ENCODE results near the gene SND1.

The SND1 gene

DNA sequence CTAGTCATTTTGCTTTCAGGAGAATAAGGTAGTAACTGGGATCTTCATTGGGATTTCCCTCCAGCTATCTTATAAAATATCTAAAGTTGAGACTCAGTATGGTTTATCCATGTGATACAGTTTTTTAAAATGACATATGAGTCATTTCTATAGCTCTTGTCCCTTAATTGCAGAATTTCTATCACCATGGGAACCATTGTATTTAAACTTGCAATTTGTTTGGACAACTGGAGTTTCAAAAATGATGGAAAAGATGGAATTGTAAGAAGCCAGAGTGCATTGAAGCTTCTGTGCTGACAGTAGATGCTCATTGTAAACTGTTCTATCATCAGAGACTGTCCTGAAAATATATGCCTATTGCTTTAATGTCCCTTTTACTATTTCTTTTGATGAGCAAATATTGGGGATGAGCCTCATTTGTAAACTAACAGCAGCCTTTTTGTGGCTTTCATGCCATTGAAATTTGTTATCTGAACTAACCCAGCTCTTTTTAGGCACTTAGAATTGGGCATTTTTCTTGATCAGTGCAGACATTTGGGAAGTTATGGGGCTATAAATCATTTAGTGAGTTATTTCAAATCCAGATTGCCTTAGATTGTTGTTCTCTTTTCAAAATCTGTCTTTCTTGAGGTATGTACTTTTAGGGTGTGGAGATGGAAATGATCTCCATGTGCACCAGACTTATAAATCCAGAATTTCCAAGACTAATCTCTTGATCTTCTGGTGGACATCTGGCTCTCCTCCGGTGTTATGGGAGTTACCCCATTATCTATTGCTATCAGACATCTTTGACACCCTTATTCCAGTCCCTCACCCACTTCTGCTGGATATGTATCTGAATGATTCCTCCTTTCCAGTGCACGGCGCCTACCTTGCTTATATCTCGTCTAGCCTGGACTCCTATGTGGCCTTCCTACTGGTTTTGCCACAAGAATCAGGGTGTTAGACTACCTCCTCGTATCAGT lies 159.0 kb downstream of the SND1 start:
- Histone ChIP-seq H3K9ac (ENCODE audit: low read depth, low read length) (no peak overlapping the region), H3K36me3 (ENCODE audit: insufficient read depth, low read length) (peaks cover 8% of the 10 kb centered on the region), H3K4me2 (ENCODE audit: low read length) (no peak overlapping the region), H3K4me1 (ENCODE audit: control insufficient read depth, insufficient read depth, low read length) (peaks cover 31% of the 10 kb centered on the region), H3K4me3 (ENCODE audit: low read length) (no peak overlapping the region), H3K27me3 (ENCODE audit: control insufficient read depth, insufficient read depth, low read length) (no peaks in the 10 kb centered on the region), H3K9me3 (replicated peaks; ENCODE audit: low read length) (no peaks in the 10 kb centered on the region)

DNA sequence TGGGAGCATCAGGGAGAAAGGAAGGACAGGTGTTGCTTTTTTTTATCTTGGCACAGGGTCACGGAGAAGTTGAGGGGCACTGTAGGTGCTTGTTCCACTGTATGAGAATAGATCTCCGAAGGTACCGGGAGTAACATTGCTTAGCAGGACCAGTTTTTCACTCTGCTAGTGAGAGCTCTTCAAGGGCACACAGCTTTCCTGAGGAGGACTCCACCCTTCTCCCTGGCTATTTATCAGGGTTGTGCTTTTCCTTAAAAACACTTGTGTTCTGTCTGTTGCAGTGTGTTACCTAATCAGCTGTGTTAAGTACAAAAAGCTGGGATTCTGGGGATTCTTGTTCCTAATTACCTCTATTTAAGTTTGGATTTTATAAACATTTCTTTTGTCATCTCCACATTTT lies 160.5 kb downstream of the SND1 start:
- no peak overlapping the region for H3K4me2 ChIP-seq (ENCODE audit: low read length)
- H3K9ac ChIP-seq (ENCODE audit: low read depth, low read length) = no peak overlapping the region
- no peaks in the 10 kb centered on the region for H3K27me3 ChIP-seq (ENCODE audit: control insufficient read depth, insufficient read depth, low read length)
- H3K4me1 ChIP-seq (ENCODE audit: control insufficient read depth, insufficient read depth, low read length) = peaks cover 31% of the 10 kb centered on the region
- H3K36me3 ChIP-seq (ENCODE audit: insufficient read depth, low read length) = peaks cover 4% of the 10 kb centered on the region
- no peak overlapping the region for H3K4me3 ChIP-seq (ENCODE audit: low read length)
- H3K9me3 ChIP-seq (replicated peaks; ENCODE audit: low read length) = no peaks in the 10 kb centered on the region

DNA sequence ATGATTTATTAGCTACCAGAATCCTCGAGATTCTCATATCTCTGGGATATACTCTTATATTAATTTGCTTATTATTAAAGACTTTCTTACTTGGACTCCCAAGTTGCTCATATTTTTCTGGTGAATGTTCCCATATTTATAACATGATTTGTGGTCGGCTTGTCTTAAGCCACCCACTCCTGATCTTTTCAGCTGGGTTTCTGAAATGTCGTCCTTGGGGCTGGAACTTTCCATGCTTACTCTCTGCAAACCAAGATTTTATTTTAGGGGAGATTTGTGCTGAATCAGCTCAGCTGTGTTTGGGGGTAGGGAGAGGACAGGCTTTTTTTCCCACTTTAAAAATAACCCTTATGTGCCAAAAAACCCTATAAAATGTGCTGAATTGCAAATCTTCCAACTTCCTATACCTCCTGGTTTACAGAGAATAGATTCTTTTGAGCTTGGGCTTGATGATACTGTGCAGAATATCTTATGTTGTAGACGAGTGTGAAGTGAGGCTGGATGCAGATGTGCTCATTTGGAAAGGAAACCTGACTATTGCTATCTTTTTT lies 162.1 kb downstream of the SND1 start:
- Histone ChIP-seq H3K27me3 (ENCODE audit: control insufficient read depth, insufficient read depth, low read length) (no peaks in the 10 kb centered on the region), H3K36me3 (ENCODE audit: insufficient read depth, low read length) (no peaks in the 10 kb centered on the region), H3K9ac (ENCODE audit: low read depth, low read length) (no peak overlapping the region), H3K9me3 (replicated peaks; ENCODE audit: low read length) (no peaks in the 10 kb centered on the region), H3K4me1 (ENCODE audit: control insufficient read depth, insufficient read depth, low read length) (peaks cover 26% of the 10 kb centered on the region), H3K4me3 (ENCODE audit: low read length) (no peak overlapping the region), H3K4me2 (ENCODE audit: low read length) (peak overlapping the region; percentile 13)

DNA sequence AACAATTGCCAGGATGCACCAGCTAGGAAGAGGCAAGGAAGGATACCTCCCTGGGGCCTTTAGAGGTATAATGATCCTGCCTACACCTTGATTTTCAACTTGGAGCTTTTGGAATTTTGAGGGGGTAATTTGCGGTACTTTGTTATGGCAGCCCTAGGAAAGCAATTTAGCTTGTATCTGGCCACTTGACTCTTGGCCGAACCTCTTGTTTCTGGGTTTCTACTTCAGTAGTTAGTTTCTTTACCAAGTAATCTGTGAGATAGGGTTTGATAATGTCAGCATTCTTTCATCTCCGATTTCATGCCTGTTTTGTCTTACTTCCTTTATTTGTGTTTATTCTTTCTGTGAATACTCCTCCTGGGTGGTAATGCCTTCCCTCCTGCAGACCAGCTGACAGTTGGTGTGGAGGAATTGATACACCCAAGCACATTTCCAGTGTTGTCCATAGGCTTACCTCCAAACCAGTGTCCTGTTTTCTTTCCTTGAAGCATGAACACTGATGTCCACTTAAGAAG lies 163.7 kb downstream of the SND1 start:
- Histone ChIP-seq H3K4me3 (ENCODE audit: low read length) (no peak overlapping the region), H3K9me3 (replicated peaks; ENCODE audit: low read length) (no peaks in the 10 kb centered on the region)

DNA sequence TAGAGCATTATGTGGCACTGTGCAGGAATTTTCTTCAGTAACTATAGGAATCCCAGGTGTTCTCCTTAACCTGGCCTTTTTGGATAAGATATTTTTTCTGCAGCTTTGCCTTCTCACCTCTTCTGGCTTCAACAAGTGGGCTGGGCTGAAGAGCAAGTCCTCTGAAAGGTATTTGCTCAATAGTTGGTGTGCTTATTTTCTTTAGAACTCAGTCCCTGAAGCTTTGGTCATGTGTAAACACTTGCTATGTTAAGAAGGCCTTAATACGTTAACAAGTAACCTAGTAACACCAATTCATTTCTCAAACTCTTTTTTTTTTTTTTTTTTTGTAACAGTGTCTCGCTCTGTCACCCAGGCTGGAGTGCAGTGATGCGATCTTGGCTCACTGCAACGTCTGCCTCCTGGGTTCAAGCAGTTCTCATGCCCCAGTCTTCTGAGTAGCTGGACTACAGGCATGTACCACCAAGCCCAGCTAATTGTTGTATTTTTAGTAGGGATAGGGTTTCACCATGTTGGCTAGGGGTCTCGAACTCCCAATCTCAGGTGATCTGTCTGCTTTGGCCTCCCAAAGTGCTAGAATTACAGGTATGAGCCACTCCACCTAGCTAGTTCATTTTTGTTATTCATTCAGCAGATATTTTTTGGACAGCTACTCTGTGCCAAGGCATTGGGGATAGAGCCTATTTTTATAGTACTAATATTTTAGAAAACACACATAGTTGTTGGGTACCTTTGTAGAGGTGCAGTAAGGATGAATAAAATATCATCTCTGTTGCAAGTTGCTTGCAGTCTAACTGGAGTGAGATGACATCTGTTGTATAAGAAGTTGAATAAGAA lies 164.6 kb downstream of the SND1 start:
- Histone ChIP-seq H3K9ac (ENCODE audit: low read depth, low read length) (no peak overlapping the region), H3K36me3 (ENCODE audit: insufficient read depth, low read length) (no peaks in the 10 kb centered on the region), H3K4me2 (ENCODE audit: low read length) (no peak overlapping the region), H3K4me1 (ENCODE audit: control insufficient read depth, insufficient read depth, low read length) (peaks cover 26% of the 10 kb centered on the region), H3K9me3 (replicated peaks; ENCODE audit: low read length) (no peaks in the 10 kb centered on the region), H3K4me3 (ENCODE audit: low read length) (no peak overlapping the region), H3K27me3 (ENCODE audit: control insufficient read depth, insufficient read depth, low read length) (no peaks in the 10 kb centered on the region)

More for the DNA sequence above, 163.7 kb downstream of the SND1 start:
- H3K36me3 ChIP-seq (ENCODE audit: insufficient read depth, low read length) = no peaks in the 10 kb centered on the region
- H3K9ac ChIP-seq (ENCODE audit: low read depth, low read length) = no peak overlapping the region
- peaks cover 21% of the 10 kb centered on the region for H3K4me1 ChIP-seq (ENCODE audit: control insufficient read depth, insufficient read depth, low read length)
- no peak overlapping the region for H3K4me2 ChIP-seq (ENCODE audit: low read length)
- no peaks in the 10 kb centered on the region for H3K27me3 ChIP-seq (ENCODE audit: control insufficient read depth, insufficient read depth, low read length)

DNA sequence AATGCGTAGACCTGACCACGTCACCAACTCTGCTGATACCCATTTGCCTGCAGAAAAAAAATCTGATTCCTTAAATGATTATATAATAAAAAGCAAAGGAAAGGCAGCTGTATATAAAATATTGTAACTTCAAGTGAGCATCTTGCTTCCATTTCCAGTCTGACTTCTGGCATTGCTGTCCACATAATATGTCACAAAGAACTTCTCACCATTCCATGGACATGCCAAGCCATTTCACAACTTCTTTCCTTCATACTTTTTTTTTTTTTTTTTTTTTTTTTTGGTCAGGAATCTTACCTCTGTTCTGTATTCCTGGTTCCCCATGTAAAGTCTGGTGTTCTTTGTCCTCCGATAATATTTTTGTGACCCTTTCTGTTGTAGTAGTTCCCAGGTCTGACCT lies 165.5 kb downstream of the SND1 start:
- H3K9ac ChIP-seq (ENCODE audit: low read depth, low read length) = no peak overlapping the region
- H3K27me3 ChIP-seq (ENCODE audit: control insufficient read depth, insufficient read depth, low read length) = no peaks in the 10 kb centered on the region
- no peak overlapping the region for H3K4me2 ChIP-seq (ENCODE audit: low read length)
- H3K36me3 ChIP-seq (ENCODE audit: insufficient read depth, low read length) = no peaks in the 10 kb centered on the region
- no peak overlapping the region for H3K4me3 ChIP-seq (ENCODE audit: low read length)
- peaks cover 26% of the 10 kb centered on the region for H3K4me1 ChIP-seq (ENCODE audit: control insufficient read depth, insufficient read depth, low read length)
- no peaks in the 10 kb centered on the region for H3K9me3 ChIP-seq (replicated peaks; ENCODE audit: low read length)

DNA sequence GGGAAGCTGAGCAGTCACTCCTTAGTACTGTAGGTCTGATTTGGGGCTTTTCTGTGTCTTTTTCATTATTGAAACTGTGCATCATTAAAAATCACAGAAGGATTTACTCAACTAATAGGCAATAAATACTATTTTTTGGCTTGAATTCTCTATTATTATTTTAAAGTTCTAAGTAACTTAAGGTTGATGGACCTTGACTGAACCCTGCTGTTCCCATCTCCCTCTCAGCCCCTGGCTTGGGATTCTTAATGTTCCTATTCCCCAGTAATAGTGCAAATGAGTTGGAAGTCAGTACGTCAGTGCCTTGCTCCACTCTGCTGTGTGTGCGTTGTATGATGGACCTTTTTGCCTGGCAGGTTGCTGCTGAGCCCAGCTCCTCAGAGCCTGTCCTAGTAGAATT lies 166.3 kb downstream of the SND1 start:
- no peak overlapping the region for H3K9ac ChIP-seq (ENCODE audit: low read depth, low read length)
- H3K4me3 ChIP-seq (ENCODE audit: low read length) = no peak overlapping the region
- no peaks in the 10 kb centered on the region for H3K27me3 ChIP-seq (ENCODE audit: control insufficient read depth, insufficient read depth, low read length)
- H3K36me3 ChIP-seq (ENCODE audit: insufficient read depth, low read length) = no peaks in the 10 kb centered on the region
- H3K9me3 ChIP-seq (replicated peaks; ENCODE audit: low read length) = no peaks in the 10 kb centered on the region
- H3K4me1 ChIP-seq (ENCODE audit: control insufficient read depth, insufficient read depth, low read length) = peaks cover 23% of the 10 kb centered on the region
- no peak overlapping the region for H3K4me2 ChIP-seq (ENCODE audit: low read length)

DNA sequence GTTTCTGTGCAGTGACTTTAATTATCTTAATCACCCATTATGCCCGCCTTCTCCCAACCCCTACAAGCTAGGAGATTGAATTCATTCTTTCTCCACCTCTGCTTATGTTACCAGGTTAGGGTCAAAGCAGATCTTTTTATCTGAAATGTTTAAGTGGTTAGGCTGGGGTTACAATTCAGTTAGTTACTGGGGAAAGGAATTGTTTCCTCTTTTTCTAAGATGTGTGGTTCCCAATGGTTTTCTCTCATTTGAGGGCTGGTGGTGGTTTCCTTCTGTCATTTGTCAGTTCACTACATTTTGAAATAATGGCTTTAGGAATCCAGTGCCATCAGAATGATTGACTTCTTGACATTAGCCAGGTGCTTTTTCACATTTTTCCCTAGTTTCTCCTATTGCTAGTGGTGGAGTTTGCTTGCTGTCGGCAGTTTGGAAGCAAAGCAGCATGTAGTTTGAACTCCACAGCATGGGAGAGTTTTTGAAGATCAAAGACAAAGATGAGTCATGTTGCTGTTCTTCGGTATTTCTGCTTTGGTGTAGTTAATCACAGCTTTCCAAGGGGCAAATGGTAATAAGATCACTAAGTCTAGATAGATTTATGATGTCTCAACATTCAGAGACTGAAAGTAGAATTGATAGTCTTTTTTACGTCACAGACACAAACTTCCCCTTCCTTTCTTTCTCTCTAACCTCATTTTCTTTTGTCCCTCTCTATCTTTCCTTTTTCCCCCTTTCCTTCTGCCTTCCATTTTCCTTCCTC lies 168.2 kb downstream of the SND1 start:
- no peak overlapping the region for H3K9ac ChIP-seq (ENCODE audit: low read depth, low read length)
- no peaks in the 10 kb centered on the region for H3K27me3 ChIP-seq (ENCODE audit: control insufficient read depth, insufficient read depth, low read length)
- no peaks in the 10 kb centered on the region for H3K36me3 ChIP-seq (ENCODE audit: insufficient read depth, low read length)
- no peak overlapping the region for H3K4me3 ChIP-seq (ENCODE audit: low read length)
- H3K4me2 ChIP-seq (ENCODE audit: low read length) = peak overlapping the region; percentile 23
- peaks cover 12% of the 10 kb centered on the region for H3K4me1 ChIP-seq (ENCODE audit: control insufficient read depth, insufficient read depth, low read length)
- H3K9me3 ChIP-seq (replicated peaks; ENCODE audit: low read length) = no peaks in the 10 kb centered on the region

DNA sequence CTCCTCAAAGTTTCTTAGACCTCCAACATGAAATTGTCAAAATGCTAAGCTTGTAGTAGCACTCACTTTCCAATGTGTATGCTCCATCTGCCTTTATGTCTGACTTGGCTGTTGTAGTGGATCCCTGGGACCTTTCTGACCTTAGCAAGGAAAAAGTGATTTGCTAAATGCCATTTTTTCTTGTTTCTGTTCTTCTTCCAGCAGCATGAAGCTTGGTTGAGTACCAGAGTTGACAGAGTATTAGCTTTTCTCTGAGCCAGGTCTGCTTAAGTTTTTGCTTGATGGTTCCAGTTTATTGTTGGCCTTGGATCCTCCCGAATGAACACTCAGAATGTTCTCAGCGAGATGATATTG lies 168.7 kb downstream of the SND1 start:
- Histone ChIP-seq H3K4me3 (ENCODE audit: low read length) (no peak overlapping the region), H3K4me1 (ENCODE audit: control insufficient read depth, insufficient read depth, low read length) (peaks cover 12% of the 10 kb centered on the region), H3K4me2 (ENCODE audit: low read length) (peak overlapping the region; percentile 23), H3K36me3 (ENCODE audit: insufficient read depth, low read length) (no peaks in the 10 kb centered on the region), H3K9me3 (replicated peaks; ENCODE audit: low read length) (no peaks in the 10 kb centered on the region), H3K27me3 (ENCODE audit: control insufficient read depth, insufficient read depth, low read length) (no peaks in the 10 kb centered on the region), H3K9ac (ENCODE audit: low read depth, low read length) (no peak overlapping the region)

DNA sequence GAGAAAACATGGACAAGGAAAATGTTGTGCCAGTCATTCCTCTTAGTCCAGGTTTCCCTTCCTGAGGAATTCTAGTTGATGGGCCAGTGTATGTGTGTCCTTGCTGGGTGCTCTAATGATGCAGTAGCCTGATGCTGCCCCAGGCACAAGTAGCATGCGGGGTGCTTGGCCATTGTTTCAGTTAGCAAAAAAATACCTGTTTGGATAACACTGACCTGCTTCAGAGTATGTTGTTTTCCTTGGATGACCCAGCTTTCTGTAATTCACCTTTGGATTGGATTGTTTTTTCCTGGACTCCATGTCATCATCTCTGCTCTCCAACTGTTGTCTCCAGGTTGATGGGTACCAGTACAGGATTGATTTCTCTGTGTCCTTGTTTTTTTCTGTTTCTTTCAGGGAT lies 169.2 kb downstream of the SND1 start:
- peaks cover 12% of the 10 kb centered on the region for H3K4me1 ChIP-seq (ENCODE audit: control insufficient read depth, insufficient read depth, low read length)
- H3K4me3 ChIP-seq (ENCODE audit: low read length) = no peak overlapping the region
- H3K9me3 ChIP-seq (replicated peaks; ENCODE audit: low read length) = no peaks in the 10 kb centered on the region
- H3K9ac ChIP-seq (ENCODE audit: low read depth, low read length) = no peak overlapping the region
- H3K27me3 ChIP-seq (ENCODE audit: control insufficient read depth, insufficient read depth, low read length) = no peaks in the 10 kb centered on the region
- H3K36me3 ChIP-seq (ENCODE audit: insufficient read depth, low read length) = no peaks in the 10 kb centered on the region
- no peak overlapping the region for H3K4me2 ChIP-seq (ENCODE audit: low read length)
